Measurements from ENCODE around the gene JMJD6. TPM values are rescaled to one million over a fixed set of nuclear protein-coding genes. Genes with fewer than 3 reads are reported as not detected.

JMJD6 gene
- total RNA-seq, 1 experiment from 2014 or later: 28.9 TPM

DNA sequence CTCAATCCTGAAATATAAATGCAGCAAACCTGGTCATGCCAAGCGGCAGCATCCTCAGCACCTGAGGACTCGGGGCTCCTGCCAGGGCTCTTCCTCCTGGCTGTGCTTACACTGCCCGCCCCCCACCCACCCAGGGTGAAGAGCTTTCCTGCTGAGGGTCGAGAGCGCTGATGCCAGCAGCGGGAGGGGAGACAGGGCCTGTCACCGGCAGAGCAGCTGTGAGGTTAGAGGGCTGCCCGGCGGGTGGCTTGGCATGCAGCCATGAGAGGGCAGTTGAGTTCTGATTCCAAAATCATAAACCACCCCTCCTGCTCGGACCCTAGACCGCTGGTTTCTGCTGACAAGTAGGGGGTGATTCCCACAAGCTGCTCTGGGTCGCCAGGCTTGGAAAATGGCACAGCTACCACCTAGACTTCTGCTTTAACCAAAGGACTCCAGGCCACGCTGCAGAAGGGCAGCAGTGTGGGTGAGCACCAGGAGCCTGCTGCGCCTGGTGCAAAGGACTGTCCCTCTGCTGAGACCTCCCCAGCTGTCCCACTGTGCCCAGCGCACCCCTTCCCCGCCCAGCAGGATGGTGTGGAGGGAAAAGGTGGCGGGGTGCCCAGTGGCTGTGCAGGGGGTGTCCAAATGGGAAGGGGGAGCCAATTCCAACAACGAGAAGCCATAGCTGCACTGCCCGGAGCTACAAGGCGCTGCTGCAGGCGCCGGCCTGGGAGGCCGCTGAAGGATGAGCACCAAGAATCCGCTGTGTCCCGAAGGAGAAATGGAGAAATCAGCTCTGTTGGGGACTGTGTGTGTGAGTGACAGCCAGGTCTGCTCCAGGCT is 42.3 kb downstream of the JMJD6 start:
- Mint-ChIP-seq H3K27me3 (ENCODE audit: low read depth) (no peaks in the 10 kb centered on the region), H3K4me3 (no peak overlapping the region), H3K4me1 (peaks cover 27 to 45% of the 10 kb centered on the region in 2 experiments), H3K27ac (peak overlapping the region in 1 of 3 experiments; percentile 59; a peak in 1 of 7 replicates), H3K36me3 (ENCODE audit: insufficient read depth in 1 of 3, low read depth in 3 of 3) (peaks cover 0 to 4% (median 0%) of the 10 kb centered on the region in 3 experiments; a peak in 1 of 7 replicates), H3K9me3 (no peaks in the 10 kb centered on the region; a peak in 1 of 5 replicates)
- Histone ChIP-seq H3K56ac (ENCODE audit: insufficient read length, low read depth, low read length) (no peak overlapping the region), H2BK12ac (ENCODE audit: insufficient read length, low read depth, low read length) (no peak overlapping the region), H3K18ac (ENCODE audit: insufficient read length, low read depth, low read length) (no peak overlapping the region), H3K9me3 (ENCODE audit: control insufficient read depth, low read depth, low read length) (no peaks in the 10 kb centered on the region), H2BK5ac (ENCODE audit: insufficient read length, low read length) (no peak overlapping the region), H2AFZ (ENCODE audit: low read length) (no peak overlapping the region), H3K23ac (ENCODE audit: insufficient read length, low read depth, low read length) (no peak overlapping the region), H3K14ac (ENCODE audit: insufficient read depth, low read length) (no peak overlapping the region), H3K79me1 (ENCODE audit: insufficient read depth, low read depth, low read length, poor library complexity, severe bottlenecking) (no peaks in the 10 kb centered on the region), H4K5ac (ENCODE audit: insufficient read length, low read depth, low read length) (no peak overlapping the region), H4K20me1 (ENCODE audit: control insufficient read depth, insufficient read depth, insufficient read length) (no peaks in the 10 kb centered on the region), H4K8ac (replicated peaks; ENCODE audit: insufficient read length, low read depth, low read length) (no peak overlapping the region), H3K27ac (ENCODE audit: insufficient read length, low read depth, low read length) (no peak overlapping the region), H2BK120ac (ENCODE audit: low read depth, low read length, poor library complexity, severe bottlenecking) (no peak overlapping the region), H3K79me2 (ENCODE audit: insufficient read depth, low read length) (no peaks in the 10 kb centered on the region), H4K91ac (ENCODE audit: insufficient read length, low read depth, low read length) (no peak overlapping the region), H3K27me3 (ENCODE audit: insufficient read depth, low read length) (no peaks in the 10 kb centered on the region), H3K23me2 (ENCODE audit: insufficient read length, low read depth, low read length, poor library complexity, severe bottlenecking) (no peaks in the 10 kb centered on the region), H3T11ph (ENCODE audit: low read length) (no peak overlapping the region), H3K4ac (ENCODE audit: low read depth, low read length) (no peak overlapping the region), H2BK20ac (ENCODE audit: low read depth, low read length, poor library complexity, severe bottlenecking) (no peak overlapping the region), H3K9ac (ENCODE audit: extremely low read depth, insufficient read length, low read length) (no peak overlapping the region), H2BK15ac (ENCODE audit: low read depth, low read length) (no peak overlapping the region), H3K4me1 (ENCODE audit: insufficient read depth, low read length) (peaks cover 3% of the 10 kb centered on the region; the same call in 1 of the 2 replicates), H3K4me2 (ENCODE audit: insufficient read depth, insufficient read length, low read length) (no peak overlapping the region), H2AK5ac (ENCODE audit: insufficient read length, low read length) (no peak overlapping the region)
- no peak for DNase-seq
- no peak for TF ChIP-seq CTCF (conservative IDR thresholded peaks at IDR 0.05)
- no CpG with 5 or more reads among the region's 25 CpGs for WGBS (ENCODE audit: extremely low coverage, insufficient read length, low lambda C conversion rate)

All from H9 (cell line).